ENCODE data around the gene FUT8. TPM values are rescaled to one million over a fixed set of nuclear protein-coding genes. Genes with fewer than 3 reads are reported as not detected.

FUT8 gene
- total RNA-seq, 4 donors from 2014 or later: 29.2 to 55.5 (median 41.1) TPM

DNA sequence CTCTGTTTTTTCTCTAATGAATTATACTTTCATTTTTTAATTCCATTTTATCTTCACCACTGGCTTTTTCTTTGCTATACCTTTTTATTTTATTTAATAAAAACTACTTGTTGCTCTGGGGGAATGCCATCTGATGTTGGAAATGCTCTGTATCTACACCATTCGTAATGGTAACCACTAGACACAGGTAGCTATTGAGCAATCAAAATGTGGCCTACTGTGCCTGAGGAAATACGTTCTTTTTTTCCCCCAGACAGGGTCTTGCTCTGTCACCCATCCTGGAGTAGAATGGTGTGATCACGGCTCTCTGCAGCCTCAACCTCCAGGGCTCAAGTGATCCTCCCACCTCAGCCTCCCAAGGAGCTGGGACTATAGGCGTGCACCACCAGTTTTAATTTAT lies 140.2 kb downstream of the FUT8 start:
- H3K9me3 ChIP-seq: no peaks in the 10 kb centered on the region
- H3K4me3 ChIP-seq (replicated peaks in 1 of 3): no peak overlapping the region
- H3K4me1 ChIP-seq: no peaks in the 10 kb centered on the region
- intact Hi-C loops (cut with DNase I): no loop called here
- no peaks in the 10 kb centered on the region for H3K36me3 ChIP-seq
- H3K27ac ChIP-seq: no peak overlapping the region
- WGBS, 2 donors: 96% methylated on average over 4 of the region's 4 CpGs
- no peaks in the 10 kb centered on the region for H3K27me3 ChIP-seq
- TF ChIP-seq, protein P1, sequence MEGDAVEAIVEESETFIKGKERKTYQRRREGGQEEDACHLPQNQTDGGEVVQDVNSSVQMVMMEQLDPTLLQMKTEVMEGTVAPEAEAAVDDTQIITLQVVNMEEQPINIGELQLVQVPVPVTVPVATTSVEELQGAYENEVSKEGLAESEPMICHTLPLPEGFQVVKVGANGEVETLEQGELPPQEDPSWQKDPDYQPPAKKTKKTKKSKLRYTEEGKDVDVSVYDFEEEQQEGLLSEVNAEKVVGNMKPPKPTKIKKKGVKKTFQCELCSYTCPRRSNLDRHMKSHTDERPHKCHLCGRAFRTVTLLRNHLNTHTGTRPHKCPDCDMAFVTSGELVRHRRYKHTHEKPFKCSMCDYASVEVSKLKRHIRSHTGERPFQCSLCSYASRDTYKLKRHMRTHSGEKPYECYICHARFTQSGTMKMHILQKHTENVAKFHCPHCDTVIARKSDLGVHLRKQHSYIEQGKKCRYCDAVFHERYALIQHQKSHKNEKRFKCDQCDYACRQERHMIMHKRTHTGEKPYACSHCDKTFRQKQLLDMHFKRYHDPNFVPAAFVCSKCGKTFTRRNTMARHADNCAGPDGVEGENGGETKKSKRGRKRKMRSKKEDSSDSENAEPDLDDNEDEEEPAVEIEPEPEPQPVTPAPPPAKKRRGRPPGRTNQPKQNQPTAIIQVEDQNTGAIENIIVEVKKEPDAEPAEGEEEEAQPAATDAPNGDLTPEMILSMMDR (IDR thresholded peaks at IDR 0.05): no peak
- no peak for TF ChIP-seq POLR2A (IDR thresholded peaks at IDR 0.05)
- no peak for DNase-seq

DNA sequence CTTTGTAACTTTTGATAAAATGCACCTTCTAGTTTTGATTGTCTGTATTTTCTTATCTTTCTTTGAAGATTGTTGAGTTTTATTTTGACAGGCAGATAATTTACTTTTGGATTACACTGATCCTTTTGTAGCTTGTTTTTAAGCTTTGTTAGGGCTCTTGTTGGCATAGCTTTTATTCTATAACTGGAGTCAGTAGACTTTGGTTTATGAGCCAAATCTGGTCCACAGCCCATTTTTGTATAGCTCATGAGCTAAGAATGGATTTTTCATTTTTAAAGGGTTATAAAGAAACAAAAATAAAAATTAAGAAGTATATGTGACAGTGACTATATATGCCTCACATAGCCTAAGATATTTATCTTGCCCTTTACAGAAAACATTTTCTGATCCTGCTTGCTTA lies 142.3 kb downstream of the FUT8 start:
- no peak for DNase-seq
- Histone ChIP-seq H3K27me3 (no peaks in the 10 kb centered on the region), H3K4me1 (no peaks in the 10 kb centered on the region), H3K9me3 (no peaks in the 10 kb centered on the region), H3K27ac (no peak overlapping the region), H3K36me3 (no peaks in the 10 kb centered on the region), H3K4me3 (replicated peaks in 1 of 3) (no peak overlapping the region)
- intact Hi-C loops (cut with DNase I): no loop called here
- TF ChIP-seq, protein P1 (IDR thresholded peaks at IDR 0.05): no peak
- TF ChIP-seq POLR2A (IDR thresholded peaks at IDR 0.05): no peak

DNA sequence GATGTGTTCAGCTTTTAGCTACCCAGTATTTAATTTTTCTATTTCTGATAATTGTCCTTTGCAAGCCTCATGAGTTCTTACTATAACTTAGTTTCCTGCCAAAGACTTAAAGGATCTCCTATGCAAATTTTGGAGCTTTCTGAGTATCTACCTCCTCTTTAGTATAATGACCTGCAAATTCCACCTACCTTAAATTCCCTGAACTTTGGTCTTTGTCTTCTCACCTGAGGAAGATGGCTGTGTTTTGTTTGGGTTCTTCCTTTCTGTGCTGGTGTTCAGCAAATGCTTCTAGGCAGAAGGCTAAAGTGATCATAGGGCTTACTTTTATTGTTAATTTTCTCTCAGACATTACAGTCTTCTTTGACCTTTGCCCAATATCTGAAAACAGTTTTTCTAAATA lies 142.8 kb downstream of the FUT8 start:
- no peaks in the 10 kb centered on the region for H3K36me3 ChIP-seq
- no peak overlapping the region for H3K27ac ChIP-seq
- DNase-seq: no peak
- intact Hi-C loops (cut with DNase I): no loop called here
- no peaks in the 10 kb centered on the region for H3K4me1 ChIP-seq
- H3K4me3 ChIP-seq (replicated peaks in 1 of 3): no peak overlapping the region
- no peaks in the 10 kb centered on the region for H3K9me3 ChIP-seq
- H3K27me3 ChIP-seq: no peaks in the 10 kb centered on the region
- TF ChIP-seq, protein P1 (IDR thresholded peaks at IDR 0.05): no peak
- no peak for TF ChIP-seq POLR2A (IDR thresholded peaks at IDR 0.05)

DNA sequence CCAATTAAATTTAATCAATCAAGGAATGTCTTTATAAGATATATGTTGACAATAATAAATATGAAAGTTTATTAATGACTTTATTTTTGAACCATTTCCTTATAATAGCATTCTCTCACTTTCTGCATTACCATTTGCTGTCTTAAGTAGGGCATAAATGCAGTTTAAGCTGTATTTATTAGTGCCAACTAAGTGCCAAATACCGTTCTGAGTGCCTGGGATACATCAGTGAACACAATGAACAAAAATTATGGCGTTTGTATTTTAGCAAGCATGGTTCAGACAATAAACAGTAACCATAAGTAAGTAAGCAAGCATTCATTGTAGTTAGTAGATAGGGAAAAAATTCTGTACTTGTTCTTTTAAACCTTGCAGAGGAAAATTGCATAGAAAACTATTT lies 145.8 kb downstream of the FUT8 start:
- Histone ChIP-seq H3K4me3 (replicated peaks in 1 of 3) (no peak overlapping the region), H3K4me1 (no peaks in the 10 kb centered on the region), H3K27ac (no peak overlapping the region), H3K27me3 (no peaks in the 10 kb centered on the region), H3K36me3 (no peaks in the 10 kb centered on the region), H3K9me3 (no peaks in the 10 kb centered on the region)
- WGBS, 2 donors: 91 to 93% methylated on average over 2 of the region's 2 CpGs
- intact Hi-C loops (cut with DNase I): no loop called here
- no peak for DNase-seq
- TF ChIP-seq, protein P1 (IDR thresholded peaks at IDR 0.05): no peak
- no peak for TF ChIP-seq POLR2A (IDR thresholded peaks at IDR 0.05)

DNA sequence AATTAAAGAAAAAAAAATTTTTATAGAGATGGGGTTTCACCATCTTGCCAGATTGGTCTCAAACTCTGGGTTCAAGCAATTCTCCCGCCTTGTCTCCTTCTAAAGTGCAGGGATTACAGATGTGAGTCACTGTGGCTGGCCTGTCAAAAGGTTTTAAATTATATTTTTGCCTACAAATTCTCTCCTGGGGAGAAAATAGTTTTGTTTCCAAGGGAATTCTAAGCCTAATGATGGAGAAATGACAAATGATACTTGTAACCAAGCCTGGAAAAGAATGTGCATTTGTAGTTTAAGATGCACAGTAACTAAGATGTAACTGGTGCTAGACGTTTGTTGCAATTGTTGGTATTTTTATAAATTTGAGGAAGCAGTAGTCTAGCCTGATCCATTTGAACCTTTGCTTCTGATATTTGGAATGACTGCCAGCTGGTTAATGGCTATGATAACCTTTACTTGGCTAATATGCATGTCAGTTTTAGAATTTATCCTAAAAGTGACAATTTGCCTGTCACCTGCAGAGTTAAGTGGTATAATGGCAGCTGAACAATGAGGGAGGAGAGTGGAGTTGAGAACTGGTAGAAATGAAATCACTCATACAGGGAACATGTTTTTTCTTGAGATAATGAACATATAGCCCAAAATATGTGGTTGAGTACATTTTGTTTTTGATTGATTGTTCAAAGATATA lies 148.0 kb downstream of the FUT8 start:
- DNase-seq: no peak
- Histone ChIP-seq H3K4me1 (no peaks in the 10 kb centered on the region), H3K9me3 (no peaks in the 10 kb centered on the region), H3K4me3 (replicated peaks in 1 of 3) (no peak overlapping the region), H3K27me3 (no peaks in the 10 kb centered on the region), H3K36me3 (no peaks in the 10 kb centered on the region), H3K27ac (no peak overlapping the region)
- intact Hi-C loops (cut with DNase I): no loop called here
- 67 to 81% methylated on average over 2 of the region's 2 CpGs for WGBS, 2 donors
- TF ChIP-seq, protein P1 (IDR thresholded peaks at IDR 0.05): no peak
- TF ChIP-seq POLR2A (IDR thresholded peaks at IDR 0.05): no peak

Data from thyroid gland (tissue), 4 donors.